GM21381 (cell line): ENCODE measurements around the gene FILIP1L.
A peak's percentile ranks its signal among the peaks of the same experiment; 100 is the strongest.

Experiments
- ATAC-seq: cut with Tn5 transposase; IDR thresholded peaks from one replicate; pipeline ENCODE4 v1.9.1; 2021; ENCODE audit warnings: mild to moderate bottlenecking, moderate library complexity; ENCODE audit not compliant: unreplicated experiment

The FILIP1L gene

DNA sequence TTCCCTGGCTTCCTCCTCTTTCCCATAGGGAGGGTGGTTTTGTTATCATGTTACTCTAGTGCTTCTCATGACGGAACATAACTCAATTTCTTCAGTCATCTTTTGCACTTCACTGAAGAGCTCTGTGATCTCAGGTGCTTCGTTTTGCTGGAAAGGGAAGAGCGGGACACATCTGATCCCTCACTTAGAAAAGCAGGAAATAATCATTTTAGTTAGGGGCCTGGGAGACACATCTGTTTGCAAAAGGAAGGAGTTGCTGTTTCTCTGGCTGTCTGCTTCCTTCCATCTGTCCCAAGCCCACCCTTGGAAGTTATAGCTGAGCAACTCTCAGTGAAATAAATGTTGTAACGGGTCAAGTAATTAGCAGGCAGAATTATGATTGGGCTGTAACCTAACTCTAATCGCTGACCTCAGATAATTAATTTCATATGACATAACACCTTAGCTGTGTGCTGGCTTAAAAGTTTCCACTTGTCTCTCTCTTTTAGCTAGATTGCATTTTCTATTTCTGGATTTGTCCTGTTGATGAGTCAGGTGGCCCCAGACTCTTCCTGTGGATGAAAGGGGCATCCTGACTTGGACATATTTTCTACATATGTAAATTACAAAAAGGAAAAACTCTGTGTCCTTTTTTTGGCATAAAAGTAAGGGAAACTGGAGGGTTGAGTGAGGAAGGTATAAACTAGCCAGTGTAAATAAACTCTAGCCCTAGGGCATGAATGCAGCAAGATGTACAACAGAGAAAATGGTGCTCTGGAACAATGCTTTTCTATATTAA, 11.0 kb upstream of the FILIP1L start:
- ATAC-seq = no peak

DNA sequence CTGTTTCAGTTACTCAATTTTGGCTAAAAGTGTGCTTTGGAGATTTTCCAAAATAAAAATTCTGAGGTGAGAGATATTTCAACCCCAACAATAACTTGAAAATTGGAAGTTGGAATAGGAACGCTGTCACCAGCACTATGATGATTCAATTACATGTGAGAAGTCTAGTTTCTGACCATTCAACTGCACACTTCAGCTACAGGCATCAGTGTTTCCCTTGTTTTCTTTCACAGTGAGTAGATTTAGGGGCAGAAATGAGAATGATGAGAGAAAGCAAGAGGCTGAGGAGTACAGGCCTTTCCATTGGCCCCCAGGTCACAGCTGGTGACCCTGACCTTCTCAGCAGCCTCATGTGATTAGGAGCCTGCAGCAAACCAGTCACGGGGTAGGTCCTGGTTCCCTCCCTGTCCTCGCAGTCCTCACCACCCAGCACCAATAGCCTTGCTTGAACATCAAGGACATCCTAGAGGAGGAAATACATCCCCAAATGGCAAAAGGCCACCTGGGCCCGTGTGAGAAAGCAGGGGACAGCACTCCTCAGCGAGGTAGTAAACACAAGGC, 10.0 kb upstream of the FILIP1L start:
- ATAC-seq = no peak

DNA sequence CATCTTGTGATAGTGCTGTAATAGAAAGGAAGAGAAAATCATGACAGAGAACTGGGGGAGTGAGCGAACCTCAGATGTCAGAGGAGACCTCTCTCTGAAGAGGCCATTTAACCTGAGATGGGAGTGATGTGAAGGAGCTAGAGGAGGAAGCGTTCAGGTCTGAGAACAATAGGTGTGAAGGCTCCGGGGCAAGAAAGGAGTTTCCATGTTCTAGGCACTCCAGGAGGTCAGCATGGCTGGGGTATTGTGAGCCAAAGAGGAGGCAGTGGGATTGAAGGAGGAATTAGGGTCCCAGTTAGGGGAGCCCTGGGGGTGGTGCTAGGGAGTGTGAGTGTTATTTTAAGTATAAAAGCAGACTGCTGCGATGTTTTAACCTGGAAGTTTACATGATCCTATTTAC, 8.8 kb upstream of the FILIP1L start:
- no peak for ATAC-seq

DNA sequence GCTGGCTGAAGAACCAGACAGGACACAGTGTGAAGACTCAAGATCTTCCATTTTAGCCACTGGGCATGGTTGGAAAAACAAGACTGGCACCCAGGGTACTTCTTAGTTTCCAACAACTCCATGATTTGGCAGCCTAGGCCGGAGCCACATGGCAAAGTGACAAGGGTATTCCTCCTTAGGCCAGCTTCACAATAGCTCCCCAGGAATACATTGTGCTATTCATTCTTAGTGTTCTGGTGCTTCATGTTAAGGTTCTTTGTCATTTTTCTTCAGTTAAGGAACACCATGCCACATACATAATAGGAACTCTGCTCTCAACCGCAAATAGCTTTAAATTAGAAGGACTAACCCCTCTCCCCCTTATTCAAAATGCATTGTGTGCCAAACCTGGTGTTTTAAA, 8.0 kb upstream of the FILIP1L start:
- ATAC-seq = no peak

DNA sequence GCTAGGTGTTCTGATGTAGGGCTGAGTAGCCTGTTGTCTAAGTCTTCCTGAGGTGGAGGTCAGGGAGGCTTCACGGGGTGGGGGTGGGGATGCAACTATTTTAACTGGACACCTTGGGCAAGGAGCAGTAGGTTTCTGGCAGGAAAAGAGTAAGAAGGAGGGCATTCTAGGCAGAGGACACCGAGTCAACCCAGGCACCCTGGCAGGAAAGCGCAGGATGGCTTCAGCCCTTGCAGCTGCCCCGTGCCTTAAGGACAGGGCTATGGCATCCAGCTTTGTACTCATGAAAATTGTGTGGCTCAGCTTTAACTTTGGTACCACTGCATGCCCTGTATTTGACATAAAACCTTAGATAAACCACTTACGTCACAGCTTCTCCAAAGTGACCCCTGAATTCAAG, 6.4 kb upstream of the FILIP1L start:
- no peak for ATAC-seq

DNA sequence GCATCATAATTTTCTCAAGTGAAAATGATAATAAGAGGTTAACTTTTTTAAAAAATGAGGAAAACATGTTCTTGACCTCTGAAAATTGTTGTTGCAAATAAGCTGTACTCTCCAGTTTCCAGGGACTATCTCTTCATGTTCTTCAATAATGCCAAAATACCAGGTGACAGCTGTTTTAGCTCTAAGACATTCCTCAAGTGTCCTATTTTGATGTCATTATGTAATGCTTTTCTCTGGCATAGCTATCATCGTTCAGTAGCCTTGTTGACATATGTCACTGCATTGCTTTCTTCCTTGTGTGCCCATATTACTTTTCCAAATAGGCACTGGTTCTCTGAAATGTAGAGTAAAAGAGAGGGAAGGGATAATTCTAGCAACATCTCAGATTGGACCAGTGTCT, 5.7 kb upstream of the FILIP1L start:
- ATAC-seq = no peak

DNA sequence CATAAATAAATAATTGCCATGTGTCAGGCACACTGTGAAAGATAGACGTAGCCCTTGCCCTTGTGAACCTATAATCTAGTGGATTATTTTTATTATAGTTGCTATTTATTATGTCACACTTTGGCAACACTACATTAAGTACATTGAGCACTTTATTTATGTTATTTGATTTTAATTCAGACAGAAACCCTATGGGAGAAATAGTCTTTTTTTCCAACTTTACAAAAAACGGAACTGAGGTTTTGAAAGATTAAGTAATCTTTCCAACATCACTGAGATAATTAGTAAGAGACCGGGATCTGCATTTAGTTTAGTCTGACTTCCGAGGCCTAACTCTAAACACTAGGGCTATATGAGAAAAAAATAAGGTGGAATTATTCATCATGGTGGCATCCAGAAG, 2.8 kb upstream of the FILIP1L start:
- ATAC-seq = no peak

DNA sequence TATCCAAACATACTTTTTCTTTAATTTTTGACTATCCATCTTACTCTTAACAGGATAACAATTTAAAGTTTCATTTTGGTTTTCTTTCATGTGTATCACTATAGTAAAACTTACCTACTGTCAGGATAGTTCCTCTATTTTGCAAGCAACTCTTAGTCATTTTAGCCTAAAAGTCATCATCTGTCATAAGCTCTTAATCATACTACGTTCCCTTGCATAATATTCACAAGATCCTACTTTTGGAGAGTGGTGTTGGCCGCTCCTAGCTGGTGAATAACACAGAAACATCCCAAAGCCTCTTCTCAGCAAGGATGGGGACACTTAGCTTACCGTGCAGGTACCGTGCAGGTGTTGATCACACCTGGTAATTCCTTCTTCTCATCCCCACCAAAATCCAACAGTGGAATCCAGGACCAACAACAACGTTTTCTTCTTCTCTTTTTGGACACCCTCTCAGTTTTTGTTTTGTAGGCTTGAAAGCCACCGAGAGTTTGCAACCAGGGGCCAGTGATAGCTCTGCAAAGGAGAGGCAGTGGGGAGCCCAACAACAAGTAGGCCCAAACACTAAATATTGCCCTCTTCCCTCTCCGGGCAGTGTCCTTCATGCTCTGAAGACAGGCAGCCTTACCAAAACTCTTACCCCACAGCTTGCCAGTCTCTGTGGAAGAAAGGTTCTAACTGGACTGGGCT, 433 bp downstream of the FILIP1L start:
- ATAC-seq = no peak

DNA sequence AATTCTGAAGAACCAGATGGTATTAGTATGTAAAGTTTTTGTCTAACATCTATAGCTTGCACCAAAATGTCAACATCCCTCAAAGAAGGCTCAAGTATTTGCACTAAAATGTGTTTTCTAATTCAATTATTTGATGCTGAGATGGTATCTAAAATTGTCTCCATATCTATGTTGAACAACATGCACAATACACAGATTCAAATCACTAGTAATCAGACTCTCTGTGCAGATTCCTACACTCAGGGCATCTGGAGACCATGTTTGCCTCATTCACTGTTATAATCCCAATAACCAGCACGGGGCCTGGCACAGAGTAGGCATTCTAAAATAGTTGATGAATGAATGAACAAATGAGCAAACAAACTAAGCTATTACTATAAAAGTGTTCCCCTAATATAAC, 2.6 kb downstream of the FILIP1L start:
- ATAC-seq = no peak

DNA sequence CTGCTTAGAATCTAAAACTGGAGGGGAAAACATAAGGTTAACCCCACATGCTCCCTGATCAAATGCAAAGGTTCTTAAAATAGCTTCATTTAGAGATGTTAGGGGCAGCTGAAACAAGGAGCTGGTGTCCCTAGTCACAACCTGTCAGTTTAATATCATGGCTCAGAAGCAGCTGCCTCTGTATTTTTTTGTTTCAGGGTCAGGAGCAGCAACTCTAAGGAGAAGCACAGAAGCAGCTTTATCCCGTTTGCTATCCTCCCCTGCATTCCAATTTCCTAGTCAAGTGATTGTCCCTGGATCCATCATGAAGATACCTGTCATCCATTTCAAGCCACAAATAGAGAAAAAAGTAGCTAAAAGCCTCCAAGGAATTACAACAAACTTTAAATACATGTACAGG, 4.1 kb downstream of the FILIP1L start:
- ATAC-seq = no peak

DNA sequence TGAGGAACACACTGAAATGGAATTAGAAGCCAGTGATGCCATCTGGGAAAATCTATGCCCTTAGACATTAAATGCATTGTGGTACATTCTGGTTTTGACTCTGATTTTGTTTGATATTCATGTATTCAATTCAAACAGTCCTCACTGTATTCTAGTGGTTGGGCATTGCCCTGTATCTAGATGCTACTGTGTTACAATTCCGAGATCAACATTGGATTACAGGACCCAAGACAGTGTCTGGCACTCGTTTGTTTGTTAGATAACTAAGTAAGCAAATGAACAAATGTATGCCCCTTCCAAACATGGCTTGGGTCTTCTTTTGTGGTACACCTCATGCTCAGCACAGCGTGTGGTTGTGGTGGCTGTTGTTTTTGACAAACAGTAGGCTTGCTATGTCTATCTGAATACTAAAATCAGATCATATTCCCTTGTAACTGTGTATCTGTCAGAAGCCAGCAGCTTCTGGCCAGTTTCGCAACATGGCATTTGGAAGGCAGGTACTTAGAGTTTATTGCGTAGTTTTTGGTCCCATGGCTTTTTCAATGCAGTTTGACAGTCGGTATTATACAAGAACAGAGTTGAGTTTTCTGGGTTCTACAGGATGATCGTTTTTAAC, 5.7 kb downstream of the FILIP1L start:
- no peak for ATAC-seq

DNA sequence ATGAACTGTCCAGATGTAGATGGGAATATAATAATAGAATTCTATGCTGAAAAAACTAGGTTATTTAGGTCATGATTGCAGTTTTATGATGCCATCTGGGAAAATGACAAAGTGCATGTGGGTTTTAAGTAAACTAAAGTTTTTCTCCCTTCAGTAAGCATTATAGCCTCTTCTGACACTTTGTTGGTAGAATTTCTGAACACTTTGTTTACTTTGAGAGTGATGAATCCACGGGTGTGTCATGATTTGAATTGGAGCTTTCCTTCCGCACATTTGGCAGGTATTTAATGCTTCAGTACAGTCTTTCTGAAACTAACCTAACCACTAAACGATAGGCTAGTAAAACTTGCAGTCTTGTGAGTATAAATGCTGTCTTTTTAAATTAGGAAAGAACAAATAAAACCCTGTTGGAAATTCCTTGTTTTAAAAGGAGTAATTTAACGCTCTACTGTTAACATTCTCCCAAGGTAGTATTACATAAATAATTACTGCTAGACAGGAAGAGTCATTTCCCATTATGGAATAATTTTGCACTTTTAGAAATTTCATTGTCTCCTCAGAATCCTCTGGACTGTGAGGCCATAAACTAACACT, 7.0 kb downstream of the FILIP1L start:
- ATAC-seq = no peak

DNA sequence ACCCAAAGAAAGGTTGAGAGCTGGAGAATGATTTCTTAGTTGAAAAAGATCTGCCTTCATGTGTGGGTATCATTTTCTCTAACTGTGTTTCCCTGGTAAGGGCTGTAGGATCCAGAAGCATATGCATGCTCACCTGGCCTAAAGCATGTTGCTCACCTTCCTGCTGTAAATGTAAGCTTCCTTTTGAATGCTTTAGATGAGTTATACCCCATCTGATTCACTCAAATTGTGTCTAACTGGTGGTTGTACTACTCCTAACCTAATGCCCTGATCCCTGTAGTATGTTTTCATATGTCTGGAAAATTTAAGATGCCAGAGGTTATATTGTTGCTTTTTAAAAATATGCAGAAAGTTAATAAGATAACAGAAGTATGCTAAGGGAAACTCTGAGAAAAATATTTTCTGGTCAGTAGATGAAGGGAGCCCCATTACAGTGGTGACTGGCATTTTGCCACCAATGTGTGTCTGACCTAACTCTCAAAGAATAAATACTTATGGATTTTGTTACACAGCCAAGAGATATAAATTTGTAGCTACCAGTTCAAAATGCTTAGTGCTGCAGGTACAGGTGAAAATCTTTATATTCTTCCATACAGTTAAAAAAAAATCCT, 7.7 kb downstream of the FILIP1L start:
- ATAC-seq = no peak

DNA sequence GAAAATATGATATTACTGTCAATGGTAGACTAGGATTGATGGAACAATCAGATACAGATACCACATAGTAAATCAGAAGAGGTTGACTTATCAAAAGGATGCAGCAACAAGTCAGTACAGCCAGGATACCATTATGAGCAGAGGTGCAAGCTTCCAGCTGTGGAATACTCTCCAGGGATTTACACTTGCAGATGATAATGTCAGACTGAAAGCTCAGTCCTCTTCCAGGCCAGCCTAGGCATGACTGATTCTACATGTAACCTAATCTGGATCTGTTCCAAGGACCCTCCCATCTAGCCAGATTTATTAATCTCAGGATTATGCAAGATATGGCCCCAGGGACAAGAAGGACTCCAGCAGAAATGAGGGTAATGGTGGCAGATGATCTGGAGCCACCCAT, 8.2 kb downstream of the FILIP1L start:
- ATAC-seq = no peak

DNA sequence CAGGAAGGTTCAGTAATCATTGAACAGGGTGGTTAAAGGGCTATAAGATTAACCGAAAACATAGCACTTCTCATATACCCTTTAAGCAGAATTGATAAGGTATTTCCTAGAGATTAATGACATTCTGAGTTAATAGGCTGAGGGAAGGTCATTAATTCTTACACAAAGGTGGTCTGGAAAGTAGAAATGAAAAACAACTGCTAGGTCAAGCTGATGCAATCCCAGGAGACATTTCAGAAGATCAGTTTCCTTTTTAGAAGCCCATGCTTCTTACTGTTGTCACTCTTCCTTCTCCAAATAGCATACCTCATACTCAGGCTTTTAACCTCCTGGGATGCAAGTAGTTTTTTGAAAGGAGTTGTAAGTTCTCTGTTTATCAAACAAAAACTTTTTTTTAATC, 8.8 kb downstream of the FILIP1L start:
- peak; percentile 35 for ATAC-seq

DNA sequence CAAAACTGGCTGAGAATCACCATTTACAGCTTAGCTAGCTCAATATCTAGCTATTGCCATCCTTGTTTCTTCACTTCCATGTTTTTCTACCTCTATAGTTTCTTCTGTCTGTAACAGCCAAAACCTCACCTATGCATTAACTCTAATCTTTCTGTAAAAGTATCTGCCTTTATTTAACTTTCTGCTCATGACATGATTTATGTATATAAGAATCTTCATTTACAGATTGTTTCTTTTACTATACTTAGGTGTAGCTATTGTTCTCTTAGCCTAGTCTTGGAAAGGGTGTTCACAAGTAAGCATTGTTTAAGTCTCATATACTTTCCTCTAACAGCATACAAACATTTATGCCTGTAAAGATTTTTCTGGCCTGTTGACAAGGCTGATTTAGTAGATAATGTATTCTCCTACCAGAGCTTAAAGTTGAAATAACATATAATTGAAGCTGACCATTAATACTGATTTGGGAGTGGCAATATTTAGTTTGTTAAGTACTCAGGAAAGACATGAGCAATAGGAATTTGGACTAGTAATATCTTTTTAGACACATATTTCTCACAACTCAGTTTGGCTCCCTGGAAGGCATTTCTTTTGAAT, 9.4 kb downstream of the FILIP1L start:
- ATAC-seq = no peak

DNA sequence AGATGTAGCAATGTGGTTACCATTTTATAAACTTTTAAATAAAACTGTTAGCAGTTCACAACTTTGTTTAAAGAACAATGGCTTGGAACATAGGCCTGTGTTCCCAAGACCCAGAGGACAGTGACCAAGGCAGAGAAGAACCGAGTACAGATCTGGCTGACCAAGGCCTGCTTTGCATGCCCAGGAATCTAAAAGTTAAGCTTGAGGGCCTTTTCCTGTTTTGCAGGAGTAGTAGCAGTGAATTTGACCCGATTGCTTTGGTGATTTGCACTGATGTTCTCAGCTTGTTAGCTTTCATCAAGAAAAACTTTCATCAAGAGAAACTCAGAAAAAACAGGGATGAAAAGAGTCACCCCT, 9.9 kb downstream of the FILIP1L start:
- peak; percentile 35 for ATAC-seq

DNA sequence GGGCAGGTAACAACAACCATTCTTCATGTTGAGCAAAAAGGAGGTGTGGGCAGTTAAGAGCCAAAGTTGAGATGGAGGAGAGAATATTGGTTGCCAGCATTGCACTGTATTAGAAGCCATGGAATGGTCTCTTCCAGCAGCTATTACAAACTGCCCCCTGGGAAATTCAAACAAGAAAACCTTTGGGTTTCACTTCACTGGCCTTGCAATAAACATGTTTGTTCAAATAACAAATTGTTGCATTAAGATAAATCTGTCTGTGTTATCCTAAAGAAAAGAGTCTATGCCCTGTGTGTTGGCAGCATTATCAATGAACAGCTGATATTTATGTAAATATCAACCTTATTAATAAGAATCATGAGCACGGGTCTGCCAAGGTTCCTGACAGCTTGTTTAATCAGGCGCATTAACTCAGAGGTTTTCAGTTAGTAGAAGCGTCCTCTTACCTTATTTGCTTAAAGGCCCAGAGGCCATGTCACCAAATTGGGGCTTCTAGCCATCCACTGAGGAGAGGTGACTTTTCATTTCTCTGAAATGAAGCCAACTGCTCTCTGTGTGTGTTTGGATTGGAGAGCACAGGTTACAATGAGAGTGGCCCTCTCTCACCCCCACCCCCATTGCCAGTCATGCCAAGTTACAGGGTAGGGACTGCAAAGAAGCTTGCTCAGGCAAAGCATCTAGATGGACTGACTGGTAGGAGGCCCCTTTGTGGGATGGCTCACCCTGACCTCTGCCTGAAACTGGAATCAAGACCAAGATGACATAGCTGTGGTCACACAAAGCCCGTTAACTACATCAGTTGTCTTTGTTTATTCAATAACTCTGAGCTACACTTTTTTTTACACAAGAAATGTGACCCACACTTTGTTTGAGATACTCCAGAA, 10.5 kb downstream of the FILIP1L start:
- peak; percentile 82 for ATAC-seq

DNA sequence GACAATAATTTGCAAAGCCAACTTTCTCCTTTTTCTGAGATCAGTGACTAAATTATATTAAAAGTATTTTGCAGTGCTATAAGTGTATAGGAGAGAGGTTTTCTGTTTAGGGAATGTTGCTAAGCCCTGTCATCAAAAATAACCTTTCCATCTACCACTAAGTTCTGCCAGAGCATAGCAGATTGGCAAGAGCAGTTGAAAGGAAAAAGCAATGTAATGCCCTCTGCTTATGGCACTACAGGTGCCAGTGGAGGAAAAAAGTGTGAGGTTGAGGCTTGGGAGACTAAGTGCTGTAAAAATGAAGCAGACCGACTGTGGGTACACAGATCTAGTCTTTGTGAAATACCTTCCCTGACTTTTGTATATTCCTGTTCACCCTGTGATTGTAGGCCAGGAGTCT, 11.5 kb downstream of the FILIP1L start:
- no peak for ATAC-seq

DNA sequence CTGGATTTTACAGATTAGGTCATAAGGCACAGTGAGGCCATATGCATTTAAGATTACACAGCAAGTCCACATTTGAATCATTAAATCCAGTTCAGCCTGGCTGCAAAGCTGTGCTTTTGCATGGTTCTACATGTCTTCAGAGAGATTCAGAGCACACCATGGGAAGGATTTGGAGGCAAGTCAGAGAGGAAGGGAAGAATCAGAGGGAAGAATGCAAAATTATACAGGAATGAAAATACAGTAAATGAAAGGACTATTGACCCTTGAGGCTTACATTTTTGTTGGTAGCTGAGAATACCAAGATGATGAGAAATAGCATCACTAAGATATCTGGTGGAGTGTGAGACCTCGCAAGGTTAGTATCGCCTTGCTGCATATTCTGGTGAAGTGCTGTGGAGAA, 13.9 kb downstream of the FILIP1L start:
- no peak for ATAC-seq
